ENCODE results near the gene TMEM35A.

DNA sequence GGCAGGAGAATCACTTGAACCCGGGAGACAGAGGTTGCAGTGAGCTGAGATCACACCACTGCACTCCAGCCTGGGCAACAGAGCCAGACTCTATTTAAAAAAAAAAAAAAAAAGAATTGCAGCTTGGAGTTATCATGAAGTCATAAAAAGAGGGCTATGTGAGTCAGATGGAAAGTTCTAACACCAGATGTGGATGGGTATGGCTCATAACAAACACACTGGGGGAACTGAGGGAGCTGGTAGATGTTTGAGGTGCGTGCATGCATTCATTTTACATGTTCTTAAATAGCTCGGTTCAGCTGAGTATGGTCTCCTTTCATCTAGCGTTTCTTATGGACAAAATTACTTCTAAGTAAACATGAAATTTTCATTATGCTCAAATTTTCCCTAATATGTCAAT is 38.5 kb upstream of the TMEM35A start:
- TF ChIP-seq SMC3 (conservative IDR thresholded peaks at IDR 0.05; ENCODE audit: insufficient read depth, low read depth, low read length) = no peak
- no peak for TF ChIP-seq JUN (IDR thresholded peaks at IDR 0.05; ENCODE audit: borderline replicate concordance, low read depth, low read length)
- no peak for TF ChIP-seq JUN (CRISPR knock-in tag; IDR thresholded peaks at IDR 0.05; ENCODE audit: borderline replicate concordance)
- no peak for TF ChIP-seq YY1 (IDR thresholded peaks at IDR 0.05; ENCODE audit: borderline replicate concordance in 1 of 3, control insufficient read depth in 1 of 3, extremely low read depth in 1 of 3, insufficient read depth in 3 of 3, insufficient read length in 1 of 3, insufficient replicate concordance in 2 of 3, low read depth in 1 of 3, low read length in 2 of 3)
- no peak for TF ChIP-seq FOXK2 (conservative IDR thresholded peaks at IDR 0.05 in 1 of 2, IDR thresholded peaks at IDR 0.05 in 1 of 2; ENCODE audit: low read depth in 2 of 2)
- TF ChIP-seq GATAD2B (IDR thresholded peaks at IDR 0.05; ENCODE audit: borderline replicate concordance) = no peak
- TF ChIP-seq, protein P1, sequence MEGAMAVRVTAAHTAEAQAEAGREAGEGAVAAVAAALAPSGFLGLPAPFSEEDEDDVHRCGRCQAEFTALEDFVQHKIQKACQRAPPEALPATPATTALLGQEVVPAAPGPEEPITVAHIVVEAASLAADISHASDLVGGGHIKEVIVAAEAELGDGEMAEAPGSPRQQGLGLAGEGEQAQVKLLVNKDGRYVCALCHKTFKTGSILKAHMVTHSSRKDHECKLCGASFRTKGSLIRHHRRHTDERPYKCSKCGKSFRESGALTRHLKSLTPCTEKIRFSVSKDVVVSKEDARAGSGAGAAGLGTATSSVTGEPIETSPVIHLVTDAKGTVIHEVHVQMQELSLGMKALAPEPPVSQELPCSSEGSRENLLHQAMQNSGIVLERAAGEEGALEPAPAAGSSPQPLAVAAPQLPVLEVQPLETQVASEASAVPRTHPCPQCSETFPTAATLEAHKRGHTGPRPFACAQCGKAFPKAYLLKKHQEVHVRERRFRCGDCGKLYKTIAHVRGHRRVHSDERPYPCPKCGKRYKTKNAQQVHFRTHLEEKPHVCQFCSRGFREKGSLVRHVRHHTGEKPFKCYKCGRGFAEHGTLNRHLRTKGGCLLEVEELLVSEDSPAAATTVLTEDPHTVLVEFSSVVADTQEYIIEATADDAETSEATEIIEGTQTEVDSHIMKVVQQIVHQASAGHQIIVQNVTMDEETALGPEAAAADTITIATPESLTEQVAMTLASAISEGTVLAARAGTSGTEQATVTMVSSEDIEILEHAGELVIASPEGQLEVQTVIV (CRISPR knock-in tag; IDR thresholded peaks at IDR 0.05; ENCODE audit: borderline replicate concordance) = no peak
- TF ChIP-seq CBX8 (IDR thresholded peaks at IDR 0.05; ENCODE audit: borderline replicate concordance, extremely low read depth, low read depth, low read length, poor library complexity, severe bottlenecking) = no peak
- TF ChIP-seq PHF8 (IDR thresholded peaks at IDR 0.05; ENCODE audit: borderline replicate concordance, low read length) = no peak

Measured in K562 (cell line).